HG02798 (cell line): ENCODE measurements around the gene TDRD9.

Source experiments
- ATAC-seq: cut with Tn5 transposase; IDR thresholded peaks from one replicate; pipeline ENCODE4 v1.9.1; 2021; ENCODE audit warnings: mild to moderate bottlenecking; ENCODE audit not compliant: unreplicated experiment, poor library complexity

Gene TDRD9

DNA sequence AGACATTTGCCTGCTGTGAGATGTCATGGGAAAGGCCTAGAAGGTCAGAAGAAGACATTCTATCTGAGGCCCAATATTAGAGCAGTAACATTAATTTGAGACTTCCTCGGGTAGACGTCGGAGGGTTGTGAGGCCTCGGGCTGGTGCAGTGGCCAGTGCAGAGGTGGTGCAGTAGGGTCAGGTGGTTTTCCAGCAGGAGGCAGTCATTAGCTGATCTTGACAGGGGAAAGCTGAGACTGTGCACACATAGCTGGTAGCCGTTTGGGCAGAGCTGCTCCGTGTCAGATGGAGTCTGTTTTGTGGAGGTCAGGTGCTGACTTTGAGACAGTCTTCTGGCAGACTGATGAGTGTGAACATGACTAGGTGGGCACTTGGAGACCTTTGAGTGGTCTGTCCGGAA lies 91.5 kb downstream of the TDRD9 start:
- no peak for ATAC-seq

DNA sequence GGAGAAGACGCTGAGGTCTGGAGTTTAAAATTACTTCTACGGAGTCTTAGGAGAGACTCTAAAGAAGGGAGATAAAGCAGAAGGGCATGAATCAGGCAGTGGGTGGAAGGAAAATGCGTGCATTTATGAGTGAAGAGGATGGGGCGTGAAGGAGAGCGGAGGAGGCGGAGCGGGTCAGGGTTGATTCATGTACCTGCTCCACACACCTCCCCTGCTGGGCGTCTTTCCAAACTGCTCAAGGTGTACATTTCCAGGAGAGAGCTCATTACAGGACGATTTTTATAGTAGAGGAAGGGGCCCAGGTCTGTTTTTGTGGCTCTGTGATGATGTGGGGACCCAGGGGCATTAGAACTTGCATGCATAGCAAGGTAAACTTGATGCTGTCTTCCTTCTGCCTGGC lies 92.2 kb downstream of the TDRD9 start:
- no peak for ATAC-seq

DNA sequence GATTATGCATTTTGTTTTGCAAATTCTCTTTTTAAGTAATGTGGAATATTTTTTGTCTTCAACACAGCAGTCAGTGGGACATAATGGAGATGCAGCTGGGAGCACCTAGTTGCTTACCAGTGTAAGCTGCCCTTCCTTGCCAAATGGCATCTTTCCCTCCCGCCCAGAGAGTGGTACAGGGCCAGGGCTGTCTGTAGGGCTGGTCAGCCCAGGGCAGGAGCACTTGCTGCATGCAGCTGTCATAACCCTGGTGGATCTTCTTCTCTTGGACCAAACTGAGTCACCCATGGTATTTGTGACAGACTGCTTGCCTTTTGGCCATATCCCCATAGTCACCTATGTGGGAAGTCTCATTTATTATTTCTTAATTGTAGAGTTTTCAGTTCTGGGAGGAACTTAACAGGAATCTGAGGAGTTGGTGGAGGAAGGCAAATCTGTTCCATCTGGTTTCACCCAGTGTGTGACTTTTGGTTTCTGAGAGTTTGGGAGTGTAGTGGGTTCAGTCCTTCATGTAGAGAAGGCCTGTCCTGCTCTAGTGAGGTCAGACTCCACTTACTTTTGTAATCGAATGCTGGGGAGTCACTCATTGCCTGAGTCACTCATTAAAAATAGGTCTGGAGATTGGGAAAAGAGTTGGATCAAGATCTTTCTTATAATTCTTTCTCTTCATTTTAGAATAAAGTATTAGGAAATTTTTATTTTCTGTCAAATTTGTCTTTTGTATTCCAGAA lies 95.2 kb downstream of the TDRD9 start:
- ATAC-seq: no peak

DNA sequence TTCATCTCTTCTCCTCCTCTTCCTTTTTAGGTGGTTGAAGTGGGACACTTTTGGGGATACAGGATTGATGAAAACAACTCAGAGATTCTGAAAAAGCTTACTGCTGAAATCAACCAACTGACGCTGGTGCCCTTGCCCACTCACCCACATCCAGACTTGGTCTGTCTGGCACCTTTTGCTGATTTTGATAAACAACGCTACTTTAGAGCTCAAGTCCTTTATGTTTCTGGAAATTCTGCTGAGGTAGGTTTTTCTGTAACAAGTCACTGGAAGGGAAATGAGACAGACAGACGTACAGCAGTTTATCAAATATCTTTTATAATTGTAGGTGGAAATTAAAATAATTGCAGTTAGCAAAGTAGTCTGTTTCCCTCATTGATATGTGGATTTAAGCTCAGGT lies 97.3 kb downstream of the TDRD9 start:
- no peak for ATAC-seq

DNA sequence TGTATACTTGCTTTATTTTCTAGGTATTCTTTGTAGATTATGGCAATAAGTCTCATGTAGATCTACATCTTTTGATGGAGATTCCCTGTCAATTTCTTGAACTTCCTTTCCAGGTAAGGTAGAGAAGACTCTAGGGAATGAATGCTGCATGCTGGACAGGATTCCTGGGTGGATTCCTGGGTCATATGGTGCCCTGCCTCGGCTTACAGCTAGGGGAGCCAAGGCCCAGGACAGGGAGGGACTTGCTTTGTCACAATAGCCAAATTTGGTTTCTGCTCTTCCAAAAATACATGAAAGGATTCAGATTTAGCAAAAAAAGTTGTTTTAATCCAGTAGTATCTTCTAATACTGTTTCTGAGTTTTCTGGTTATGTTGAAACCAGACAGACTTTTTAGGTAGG lies 97.8 kb downstream of the TDRD9 start:
- no peak for ATAC-seq

DNA sequence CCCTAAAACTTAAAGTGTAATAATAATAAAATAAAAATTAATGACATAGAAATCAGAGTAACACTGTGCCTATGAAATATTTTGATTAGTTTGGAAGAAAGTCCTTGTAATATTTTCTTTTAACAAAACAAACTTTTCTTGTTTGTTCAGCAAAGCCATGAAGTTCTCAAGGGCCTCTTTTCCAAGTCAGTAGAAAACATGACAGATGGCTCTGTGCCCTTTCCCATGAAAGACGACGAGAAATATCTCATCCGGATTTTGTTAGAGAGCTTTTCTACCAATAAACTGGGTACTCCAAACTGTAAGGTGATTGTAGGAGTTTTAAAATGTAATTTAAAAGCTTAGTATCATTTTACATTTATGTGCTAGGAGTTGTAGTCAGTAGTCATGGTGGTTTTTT lies 102.7 kb downstream of the TDRD9 start:
- no peak for ATAC-seq

DNA sequence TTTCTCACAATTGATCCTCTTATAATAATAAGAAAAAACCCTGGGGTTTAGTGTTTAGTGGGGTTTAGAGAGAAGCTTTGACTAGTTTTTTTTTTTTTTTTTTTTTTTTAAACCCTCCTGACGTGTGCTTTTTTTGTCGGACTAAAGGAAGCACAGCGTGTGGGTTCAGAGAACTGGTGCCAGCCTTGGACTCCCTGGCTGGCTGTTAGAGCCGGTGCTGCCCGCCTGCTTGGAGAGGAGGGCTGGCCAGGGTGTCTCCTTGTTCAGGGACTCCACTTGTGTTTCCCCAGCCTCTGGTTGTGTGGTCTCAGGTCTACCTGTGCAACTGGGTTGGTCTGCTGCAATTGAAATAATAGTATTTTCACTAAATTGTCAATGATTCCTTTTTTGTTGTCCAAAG lies 103.1 kb downstream of the TDRD9 start:
- no peak for ATAC-seq

DNA sequence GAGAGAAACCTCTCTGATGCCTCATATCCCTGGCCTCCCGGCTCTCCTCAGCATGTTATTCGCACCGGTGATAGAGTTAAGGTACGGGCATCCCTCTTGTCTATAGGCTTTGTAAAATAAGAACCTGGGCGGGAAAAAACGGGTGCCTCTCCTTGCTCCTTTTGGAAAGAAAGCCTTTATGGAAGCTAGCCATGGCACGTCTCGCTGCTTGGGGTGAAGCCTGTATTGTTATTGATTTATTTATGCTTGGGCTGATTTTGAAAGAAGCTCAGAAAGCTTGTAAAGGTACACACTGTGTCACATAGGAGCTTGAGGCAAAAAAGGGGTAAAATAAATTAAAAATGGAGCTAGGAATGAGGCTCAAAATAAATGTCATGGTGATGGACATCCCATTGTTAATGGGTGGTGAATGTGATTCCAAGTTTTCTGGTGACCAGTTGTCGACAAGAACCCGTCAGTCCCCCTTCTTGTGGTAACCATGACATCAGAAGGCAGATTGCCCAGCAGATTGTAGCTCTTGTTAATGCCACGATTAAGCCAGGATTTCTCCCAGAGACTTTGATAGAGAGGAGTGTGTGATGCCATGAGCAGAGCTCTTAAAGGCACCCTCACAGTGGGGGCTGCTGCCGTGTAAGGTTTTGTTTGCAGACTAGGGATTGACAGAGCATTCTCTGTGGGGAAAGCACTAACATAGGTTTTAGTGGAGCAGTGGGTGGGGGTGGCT lies 106.9 kb downstream of the TDRD9 start:
- no peak for ATAC-seq

DNA sequence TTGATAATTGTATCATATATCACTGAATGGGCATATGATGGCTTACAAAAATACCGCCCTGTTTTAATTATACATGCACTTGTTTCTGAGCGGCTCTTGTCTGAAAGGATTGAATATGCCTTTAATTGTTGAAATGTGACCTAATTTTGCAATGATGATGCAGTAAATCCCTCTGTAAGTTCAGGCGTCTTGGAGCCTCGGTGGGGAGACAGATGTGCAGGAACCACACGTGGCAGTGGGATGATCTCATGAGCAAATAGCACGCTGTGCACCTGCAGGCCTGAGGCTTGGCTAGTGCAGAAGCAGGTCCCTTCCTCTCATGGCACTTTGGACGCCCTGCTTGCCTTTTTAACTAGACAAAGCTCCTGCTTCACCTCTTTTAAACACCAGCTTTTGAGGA lies 108.0 kb downstream of the TDRD9 start:
- ATAC-seq: no peak

DNA sequence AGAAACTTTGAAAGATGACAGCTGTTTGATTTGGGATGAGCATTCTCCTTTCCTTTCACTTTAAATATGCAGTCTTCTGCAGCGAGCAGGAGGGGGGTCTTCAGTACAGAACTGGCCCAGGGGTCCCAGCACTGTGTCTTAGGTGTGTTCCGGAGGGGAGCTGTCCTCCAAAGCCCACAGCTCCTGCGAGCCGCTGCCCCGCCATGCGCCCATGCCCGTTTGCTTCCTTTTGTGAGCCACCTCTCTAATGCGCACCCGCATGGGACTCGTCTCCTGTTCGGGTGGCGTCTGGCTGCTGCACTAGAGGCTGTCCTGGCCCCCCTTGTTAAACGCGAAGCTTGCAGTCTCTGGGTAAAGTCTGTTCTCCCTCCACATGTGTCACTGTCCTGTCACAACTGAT lies 108.8 kb downstream of the TDRD9 start:
- no peak for ATAC-seq

DNA sequence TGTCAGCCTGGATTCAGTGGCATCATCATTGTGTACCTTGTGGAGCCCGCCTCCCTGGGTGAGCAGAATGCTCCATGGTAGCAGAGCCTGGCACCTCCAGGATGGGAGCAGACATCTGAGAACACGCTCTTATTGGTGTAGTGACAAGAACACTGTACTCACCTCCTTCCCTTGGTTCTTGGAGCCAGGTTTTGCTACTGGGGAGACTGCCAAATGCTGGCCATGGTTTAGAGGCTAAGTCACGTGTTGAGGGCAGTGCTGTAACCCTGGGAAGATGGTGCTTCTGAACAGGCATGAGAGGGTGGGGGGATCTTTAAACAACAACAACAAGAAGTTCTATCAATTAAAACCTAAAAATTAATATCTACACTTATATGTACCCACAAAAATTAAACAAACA lies 109.6 kb downstream of the TDRD9 start:
- no peak for ATAC-seq

DNA sequence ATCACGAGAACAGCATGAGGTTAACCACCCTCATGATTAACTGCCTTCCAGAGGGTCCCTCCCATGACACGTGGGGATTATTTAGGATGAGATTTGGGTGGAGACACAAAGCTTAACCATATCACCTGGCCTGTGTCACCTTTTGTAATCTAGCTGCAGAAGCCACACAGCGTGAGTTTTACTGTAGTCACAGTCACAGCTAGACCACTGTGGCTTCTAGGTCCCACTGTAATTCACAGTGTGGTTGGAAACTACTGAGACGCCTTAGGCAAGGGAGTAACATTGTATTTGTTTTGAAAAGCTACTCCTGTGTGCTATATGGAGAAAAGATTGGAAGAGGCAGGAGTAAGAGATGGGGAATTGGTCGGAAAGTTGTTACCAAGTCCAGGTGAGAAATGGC lies 111.0 kb downstream of the TDRD9 start:
- no peak for ATAC-seq

DNA sequence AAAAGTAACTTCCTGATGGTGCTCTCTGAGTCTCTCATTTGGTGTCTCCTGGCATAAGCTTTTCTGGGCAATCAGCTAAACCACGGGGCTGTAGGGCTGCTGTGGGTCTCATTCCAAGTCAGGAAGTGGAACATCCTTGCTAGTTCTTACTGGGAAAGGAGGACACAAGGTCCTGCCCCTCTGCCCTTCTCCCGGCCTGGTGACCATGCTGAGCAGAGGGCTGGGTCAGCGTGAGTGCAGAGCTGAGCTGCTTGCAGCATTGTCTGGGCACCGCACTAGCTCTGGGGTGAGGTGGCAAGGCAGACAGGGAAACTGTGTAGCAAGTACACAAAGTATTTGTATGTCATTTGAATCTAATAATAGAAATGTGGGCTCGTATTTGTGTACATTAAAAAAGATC lies 112.3 kb downstream of the TDRD9 start:
- ATAC-seq: no peak

DNA sequence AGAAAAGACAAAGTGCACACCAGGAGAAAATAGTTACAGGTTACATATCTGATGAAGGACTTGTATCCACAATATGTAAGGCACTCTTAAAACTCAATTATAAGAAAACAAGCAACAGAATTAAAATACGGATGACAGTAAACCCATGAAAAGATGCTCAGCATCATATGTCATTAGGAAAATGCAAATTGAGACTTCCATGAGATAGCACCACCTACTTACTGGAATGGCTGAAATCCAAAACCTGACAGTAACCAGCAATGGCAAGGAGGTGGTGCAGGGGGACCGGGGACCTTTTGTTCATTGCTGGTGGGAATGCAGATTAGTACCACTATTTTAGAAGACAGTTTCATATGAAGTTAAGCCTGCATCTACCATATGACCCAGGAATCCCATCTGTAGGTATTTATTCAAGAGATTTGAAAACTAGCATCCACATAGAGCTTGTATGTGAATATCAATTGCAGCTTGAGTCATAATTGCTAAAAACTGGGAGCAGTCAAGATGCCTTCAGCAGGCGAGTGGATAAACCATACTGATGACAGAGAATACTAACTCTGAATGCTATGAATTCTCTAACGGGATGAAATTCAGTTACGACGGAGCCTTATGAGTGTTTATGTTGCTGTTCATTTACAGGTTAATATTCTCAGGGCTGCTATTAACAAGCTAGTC lies 113.3 kb downstream of the TDRD9 start:
- no peak for ATAC-seq

DNA sequence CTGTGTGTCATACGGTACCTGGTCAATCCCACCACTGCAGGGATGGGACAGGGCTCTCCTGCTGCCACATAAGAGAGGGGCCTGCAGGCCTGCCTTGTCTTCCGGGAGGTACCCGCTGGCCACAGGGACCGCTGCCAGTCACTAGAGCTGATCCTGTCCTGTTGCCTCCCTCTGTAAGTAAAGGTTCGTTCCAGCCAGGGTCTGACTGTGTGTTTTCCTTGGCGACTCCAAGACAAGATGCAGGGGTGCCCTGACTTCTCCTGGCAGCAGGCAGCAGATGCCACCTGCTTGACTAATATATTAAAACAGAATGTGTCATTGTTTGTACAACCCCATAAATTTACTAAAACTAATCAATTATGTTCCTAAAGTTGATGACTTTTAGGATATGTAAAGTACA lies 115.8 kb downstream of the TDRD9 start:
- ATAC-seq: no peak

DNA sequence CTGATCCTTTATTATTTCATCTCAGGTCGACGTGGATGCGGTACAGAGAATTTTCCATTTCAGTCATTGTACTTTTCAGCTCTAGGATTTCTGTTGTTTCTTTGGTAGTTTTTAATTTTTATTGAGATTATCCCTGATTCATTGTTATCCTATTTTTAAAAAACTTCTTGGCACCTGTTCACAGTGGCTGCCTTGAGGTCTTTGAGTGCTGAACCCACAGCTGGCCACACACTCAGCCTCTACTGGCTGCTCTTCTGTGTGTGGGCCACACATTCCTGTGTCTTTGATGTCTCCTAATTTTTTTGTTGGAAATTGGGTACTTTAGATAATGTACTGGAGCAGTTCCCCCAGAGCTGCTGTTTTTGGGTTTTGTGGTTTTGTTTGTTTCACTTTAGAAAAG lies 119.5 kb downstream of the TDRD9 start:
- no peak for ATAC-seq

DNA sequence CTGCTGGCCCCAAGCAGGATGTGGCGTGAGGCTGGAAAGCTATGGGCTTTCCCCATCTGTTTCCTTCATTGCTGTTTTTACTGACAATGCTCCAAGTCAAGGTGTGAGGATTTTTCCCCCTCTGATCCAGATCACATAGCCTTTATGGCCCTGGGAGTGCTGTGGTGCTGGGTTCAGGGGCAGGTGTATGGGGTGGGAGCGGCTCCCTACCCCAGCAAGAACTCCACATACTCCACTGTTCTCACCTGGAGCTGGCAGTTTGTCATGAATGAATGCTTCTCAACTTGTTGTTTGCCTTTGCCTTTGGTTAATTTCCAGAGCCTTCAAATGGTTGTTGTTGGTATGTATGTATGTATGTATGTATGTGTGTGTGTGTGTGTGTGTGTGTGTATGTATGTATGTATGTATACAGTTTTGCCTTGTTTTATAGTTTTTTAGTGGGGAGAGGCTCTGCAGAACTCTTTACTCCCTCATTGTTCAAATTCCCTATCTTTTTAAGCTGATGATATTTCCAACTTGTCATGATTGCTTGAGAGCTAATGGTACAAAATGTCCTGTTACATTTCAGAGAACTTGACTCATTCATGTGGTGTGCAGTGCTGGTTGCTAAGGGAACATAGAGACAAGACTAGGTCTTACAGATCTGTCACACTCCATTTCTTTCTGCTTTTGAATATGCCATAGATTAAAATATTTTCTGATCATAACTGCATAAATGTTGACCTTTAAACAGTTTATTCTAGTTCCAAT lies 120.7 kb downstream of the TDRD9 start:
- ATAC-seq: no peak

DNA sequence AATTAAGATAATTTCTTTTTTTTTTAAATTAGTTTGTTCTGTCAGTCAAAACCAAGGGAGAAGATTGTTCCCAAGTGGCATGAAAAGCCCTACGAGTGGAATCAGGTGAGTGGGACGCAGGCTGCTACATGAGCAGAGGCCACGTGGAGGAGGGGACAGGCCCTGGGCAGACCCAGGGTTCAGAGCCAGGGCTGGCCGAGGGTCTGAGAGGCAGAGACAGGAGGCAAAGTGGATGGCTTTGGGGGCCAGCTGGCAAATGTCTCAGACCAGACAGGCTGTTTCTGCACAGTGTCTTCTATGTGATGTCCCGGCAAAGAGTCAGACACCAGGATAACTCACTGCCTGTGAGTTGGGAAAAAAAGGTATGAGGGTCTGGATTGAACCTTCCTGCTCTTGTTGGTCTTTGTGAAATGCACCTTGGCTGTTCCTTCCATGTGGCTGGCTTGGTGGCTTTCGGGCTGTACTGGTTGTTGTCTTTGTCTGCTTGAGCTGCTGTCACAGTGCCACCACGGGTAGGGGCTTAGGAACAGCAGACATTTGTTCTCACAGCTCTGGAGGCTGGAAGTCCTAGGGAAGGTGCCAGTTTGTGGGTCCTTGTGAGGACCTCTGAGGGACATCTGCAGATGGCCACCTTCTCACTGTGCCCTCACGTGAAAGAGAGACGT lies 121.5 kb downstream of the TDRD9 start:
- ATAC-seq: no peak

DNA sequence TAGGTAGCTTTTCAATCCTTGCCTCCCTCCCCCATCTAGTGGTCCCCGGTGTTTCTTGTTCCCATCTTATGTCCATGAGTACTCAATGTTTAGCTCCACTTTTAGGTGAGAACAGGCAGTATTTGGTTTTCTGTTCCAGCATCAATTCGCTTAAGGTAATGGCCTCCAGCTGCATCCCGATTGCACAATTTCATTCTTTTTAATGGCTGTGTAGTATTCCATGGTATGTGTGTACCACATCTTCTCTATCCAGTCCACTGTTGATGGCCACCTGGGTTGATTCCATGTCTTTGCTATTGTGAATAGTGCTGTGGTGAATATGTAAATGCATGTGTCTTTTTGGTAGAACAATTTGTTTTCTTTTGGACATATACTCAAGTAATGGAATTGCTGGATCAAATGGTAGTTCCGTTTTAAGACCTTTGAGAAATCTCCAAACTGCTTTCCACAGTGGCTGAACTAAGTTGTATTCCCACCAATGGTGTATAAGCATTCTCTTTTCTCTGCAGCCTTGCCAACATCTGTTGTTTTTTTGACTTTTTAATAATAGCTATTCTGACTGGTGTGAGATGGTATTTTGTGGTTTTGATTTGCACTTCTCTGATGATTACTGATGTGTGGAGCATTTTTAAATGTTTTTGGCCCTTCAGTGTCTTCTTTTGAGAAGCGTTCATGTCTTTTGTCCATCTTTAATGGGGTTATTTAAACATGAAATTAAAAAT lies 123.0 kb downstream of the TDRD9 start:
- no peak for ATAC-seq
